Activated T-helper 2 cell treated with anti-CD3 and anti-CD28 coated beads, Interferon-gamma antibody, Interleukin-2, Interleukin-4, amounts not matched to agents 10 μg/mL and 5 μg/mL and 100 μg/mL, durations not matched to agents 14 hours and 24 hours and 36 hours (primary cell): ENCODE data around the gene GIT1. TPM values are rescaled to one million over a fixed set of nuclear protein-coding genes. Genes with fewer than 3 reads are reported as not detected.
A peak's percentile ranks its signal among the peaks of the same experiment; 100 is the strongest.

Experiments used
- DNase-seq: peaks from one replicate; pipeline ENCODE4 v3.0.0; 2021; ENCODE audit warnings: low spot score
- H3K27ac Mint-ChIP-seq: one replicate; pipeline ENCODE4 v1.8.0; 2021; ENCODE audit warnings: mixed read lengths
- H3K27me3 Mint-ChIP-seq: one replicate; pipeline ENCODE4 v1.8.0; 2021; ENCODE audit warnings: low read depth, mixed read lengths
- H3K36me3 Mint-ChIP-seq: one replicate; pipeline ENCODE4 v1.8.0; 2021; ENCODE audit warnings: low read depth, mixed read lengths
- H3K4me1 Mint-ChIP-seq: one replicate; pipeline ENCODE4 v1.8.0; 2021; ENCODE audit warnings: low read depth, mixed read lengths
- H3K4me3 Mint-ChIP-seq: one replicate; pipeline ENCODE4 v1.8.0; 2021; ENCODE audit warnings: low read depth, mild to moderate bottlenecking, moderate library complexity, mixed read lengths
- H3K9me3 Mint-ChIP-seq: one replicate; pipeline ENCODE4 v1.8.0; 2021; ENCODE audit warnings: mixed read lengths
- intact Hi-C: fragments of 100-400 bp; cut with micrococcal nuclease; formaldehyde crosslinking; loops from one replicate; pipeline ENCODE4 v1.15.1; 2023
- total RNA-seq: library from RNA; stranded (reverse); gene quantifications from 2 replicates; pipeline ENCODE4 v1.2.3, GENCODE V29; 2022

The GIT1 gene, protein sequence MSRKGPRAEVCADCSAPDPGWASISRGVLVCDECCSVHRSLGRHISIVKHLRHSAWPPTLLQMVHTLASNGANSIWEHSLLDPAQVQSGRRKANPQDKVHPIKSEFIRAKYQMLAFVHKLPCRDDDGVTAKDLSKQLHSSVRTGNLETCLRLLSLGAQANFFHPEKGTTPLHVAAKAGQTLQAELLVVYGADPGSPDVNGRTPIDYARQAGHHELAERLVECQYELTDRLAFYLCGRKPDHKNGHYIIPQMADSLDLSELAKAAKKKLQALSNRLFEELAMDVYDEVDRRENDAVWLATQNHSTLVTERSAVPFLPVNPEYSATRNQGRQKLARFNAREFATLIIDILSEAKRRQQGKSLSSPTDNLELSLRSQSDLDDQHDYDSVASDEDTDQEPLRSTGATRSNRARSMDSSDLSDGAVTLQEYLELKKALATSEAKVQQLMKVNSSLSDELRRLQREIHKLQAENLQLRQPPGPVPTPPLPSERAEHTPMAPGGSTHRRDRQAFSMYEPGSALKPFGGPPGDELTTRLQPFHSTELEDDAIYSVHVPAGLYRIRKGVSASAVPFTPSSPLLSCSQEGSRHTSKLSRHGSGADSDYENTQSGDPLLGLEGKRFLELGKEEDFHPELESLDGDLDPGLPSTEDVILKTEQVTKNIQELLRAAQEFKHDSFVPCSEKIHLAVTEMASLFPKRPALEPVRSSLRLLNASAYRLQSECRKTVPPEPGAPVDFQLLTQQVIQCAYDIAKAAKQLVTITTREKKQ
- 67.3 and 72.4 TPM in 2 replicates for total RNA-seq

DNA sequence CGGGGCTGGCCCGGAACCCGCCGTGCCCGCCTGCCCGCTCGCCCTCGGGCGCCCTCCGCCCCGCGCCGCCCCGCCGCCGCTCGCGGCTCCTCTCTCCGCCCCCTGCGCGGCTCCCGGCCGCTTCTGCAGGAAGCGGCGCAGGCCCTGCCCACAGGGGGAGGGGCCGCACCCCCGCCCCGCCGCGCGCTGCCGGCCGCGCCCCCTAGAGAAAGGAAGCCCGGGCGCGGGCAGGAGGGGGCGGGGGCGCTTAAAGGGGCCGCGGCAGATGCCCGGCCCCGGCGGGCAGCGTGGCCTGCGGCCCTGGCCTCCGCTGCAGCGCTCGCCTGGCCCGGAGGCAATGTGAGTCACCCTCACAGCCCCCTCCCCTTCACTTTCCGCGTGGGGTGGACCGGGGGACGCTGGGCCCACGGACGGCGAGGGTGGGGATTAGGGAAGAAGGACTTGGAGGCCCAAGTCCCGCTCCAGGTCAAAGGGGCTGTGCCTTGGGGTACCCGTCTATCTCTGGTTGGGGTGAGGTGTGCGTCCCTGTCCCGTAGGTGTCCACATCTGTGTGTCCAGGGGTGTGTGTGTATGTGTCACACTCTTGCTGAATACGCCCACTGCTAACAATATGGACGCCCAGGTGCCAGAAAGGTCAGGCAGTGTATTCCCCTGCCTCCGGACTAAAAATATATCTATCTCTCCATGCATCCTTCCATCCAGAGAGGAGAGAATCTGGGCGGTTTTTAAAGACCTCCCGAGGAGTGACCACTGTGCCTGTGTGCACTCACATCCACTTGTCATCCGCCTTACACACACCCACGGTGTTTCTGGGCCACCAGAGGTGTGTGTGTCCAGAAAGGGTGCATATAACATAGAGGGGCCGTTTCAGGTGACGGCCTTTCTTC, at the start of gene GIT1:
Gene GIT1 (minus strand): TSS at position 125 of the 887 bp plus-strand sequence. CDS start 270 bp downstream, outside the sequence.
- DNase-seq: peak; percentile 81
- H3K36me3 Mint-ChIP-seq: no peaks in the 10 kb centered on the region
- no peaks in the 10 kb centered on the region for H3K9me3 Mint-ChIP-seq
- H3K27ac Mint-ChIP-seq: peak within 1 kb of the TSS; percentile 93
- H3K4me1 Mint-ChIP-seq: peaks cover 52% of the 10 kb centered on the region
- intact Hi-C loops: loop anchor here (1.0 to 10.0 kb wide), 4 partner anchors 9 to 865 kb away; partner anchors contain the start of genes NEK8, TLCD1 and TP53I13
- peak within 1 kb of the TSS; percentile 87 for H3K4me3 Mint-ChIP-seq
- H3K27me3 Mint-ChIP-seq: no peaks in the 10 kb centered on the region

DNA sequence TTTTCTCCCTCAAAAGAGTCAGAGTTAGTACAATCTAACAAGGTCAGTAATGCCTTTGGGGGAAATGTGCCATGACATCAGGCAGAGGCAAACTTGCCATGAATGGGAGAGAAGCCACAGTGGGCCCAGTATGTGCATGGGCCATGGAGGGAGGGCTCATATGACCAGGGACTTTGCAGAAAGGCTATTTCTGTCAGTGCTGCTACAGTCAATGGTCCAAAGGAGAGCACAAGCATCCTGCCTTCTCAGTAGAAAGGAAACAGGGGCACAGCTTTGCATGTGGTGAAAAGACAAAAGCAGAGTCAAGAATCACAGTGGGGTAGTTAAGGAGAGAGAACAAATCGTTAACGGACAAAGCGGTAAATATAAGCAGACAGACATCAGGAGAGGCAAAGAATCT, 44.4 kb upstream of the GIT1 start:
- Mint-ChIP-seq H3K27me3 (no peaks in the 10 kb centered on the region), H3K36me3 (peaks cover 50% of the 10 kb centered on the region), H3K27ac (no peak overlapping the region), H3K4me1 (peaks cover 15% of the 10 kb centered on the region), H3K9me3 (no peaks in the 10 kb centered on the region), H3K4me3 (no peak overlapping the region)
- intact Hi-C loops: no loop called here
- DNase-seq: no peak

DNA sequence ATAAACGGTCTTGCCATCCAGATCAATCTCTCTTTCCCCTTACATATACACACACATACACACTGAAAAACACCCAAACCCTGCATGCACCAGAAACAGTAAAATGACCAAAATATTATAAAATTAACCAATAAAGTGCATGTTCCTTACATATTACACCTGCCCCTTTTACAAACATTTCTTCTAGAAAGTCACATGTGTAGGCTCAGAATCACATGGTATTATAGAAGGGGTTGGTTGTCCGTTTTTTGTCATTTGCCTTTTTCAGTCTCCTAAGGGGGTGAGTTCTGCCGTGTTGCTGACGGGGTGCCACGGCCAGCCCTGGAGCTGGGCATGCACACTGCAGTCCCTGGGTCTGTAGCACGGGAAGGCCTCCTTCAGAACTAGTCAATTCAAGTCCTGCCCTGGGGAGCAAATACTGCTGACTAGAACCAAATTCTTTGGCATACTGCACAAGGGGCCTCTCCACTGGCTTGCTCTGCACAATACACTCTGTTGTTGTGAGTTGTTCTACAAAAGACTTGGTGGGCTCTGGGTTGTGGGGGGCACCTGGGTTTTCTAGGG, 41.3 kb upstream of the GIT1 start:
- intact Hi-C loops: no loop called here
- peaks cover 56% of the 10 kb centered on the region for H3K36me3 Mint-ChIP-seq
- no peaks in the 10 kb centered on the region for H3K9me3 Mint-ChIP-seq
- H3K4me3 Mint-ChIP-seq: no peak overlapping the region
- DNase-seq: no peak
- H3K4me1 Mint-ChIP-seq: peaks cover 21% of the 10 kb centered on the region
- no peaks in the 10 kb centered on the region for H3K27me3 Mint-ChIP-seq
- H3K27ac Mint-ChIP-seq: no peak overlapping the region

DNA sequence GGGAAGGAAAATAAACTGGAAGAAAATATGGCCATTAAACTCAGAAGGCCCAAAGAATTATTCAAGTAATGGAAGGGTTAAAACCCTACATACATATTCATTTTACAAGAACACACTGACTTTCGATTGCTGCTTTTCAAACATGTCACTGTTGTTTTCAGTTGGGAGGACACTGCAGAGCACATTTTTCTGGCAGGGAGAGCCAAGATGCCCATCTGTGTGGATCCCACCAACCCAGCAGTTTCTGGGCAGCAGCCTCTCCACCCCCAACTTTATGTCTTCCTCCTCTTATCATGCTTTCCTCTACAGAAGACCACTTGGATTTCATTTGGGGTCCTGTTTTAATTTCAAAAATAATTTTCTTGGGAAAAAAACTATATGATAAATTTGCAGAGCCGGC, 40.4 kb upstream of the GIT1 start:
- Mint-ChIP-seq H3K4me3 (no peak overlapping the region), H3K4me1 (peaks cover 30% of the 10 kb centered on the region), H3K9me3 (no peaks in the 10 kb centered on the region), H3K27ac (no peak overlapping the region), H3K27me3 (no peaks in the 10 kb centered on the region), H3K36me3 (peaks cover 57% of the 10 kb centered on the region)
- intact Hi-C loops: no loop called here
- no peak for DNase-seq

DNA sequence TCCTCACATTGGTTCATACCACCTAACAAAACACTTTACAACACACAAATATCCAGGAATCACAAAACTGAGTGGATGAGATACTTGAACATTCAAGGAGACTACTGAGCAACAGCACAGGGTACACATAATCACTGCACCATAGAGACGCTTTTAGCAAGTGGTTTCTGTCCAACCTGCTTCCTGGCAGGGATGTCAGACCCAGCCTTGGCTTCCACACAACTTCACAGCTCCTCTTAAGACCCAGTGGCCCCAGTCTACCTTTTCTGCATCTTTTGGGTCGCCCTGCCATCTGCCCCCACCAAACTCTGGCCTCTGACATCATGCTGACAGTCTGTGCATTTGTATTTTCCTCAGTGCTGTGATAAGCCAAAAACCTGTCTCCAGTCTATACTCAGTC, 39.2 kb upstream of the GIT1 start:
- no peak for DNase-seq
- Mint-ChIP-seq H3K27me3 (no peaks in the 10 kb centered on the region), H3K9me3 (no peaks in the 10 kb centered on the region), H3K36me3 (peaks cover 51% of the 10 kb centered on the region), H3K4me1 (peaks cover 38% of the 10 kb centered on the region), H3K4me3 (no peak overlapping the region), H3K27ac (peak overlapping the region; percentile 10)
- intact Hi-C loops: no loop called here

DNA sequence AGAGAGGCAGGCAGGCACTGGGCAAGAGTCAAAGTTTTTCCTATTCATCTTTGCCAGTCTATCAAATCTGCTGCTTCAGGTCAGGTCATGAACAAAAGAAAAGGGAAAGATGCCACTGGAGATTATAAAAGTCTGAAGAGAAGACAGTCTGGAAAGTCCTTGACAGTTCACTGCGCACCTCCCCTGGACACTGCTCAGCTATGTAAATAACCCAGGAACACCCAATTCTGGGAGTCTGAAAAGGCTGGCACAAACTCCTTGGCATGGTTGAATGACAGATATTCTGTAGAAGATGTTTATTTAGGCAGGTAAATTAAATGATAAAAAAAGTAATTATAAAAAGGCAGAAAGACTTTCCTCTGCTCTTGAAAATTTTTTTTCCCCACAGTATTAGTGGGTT, 38.5 kb upstream of the GIT1 start:
- intact Hi-C loops: no loop called here
- peak overlapping the region; percentile 13 for H3K27ac Mint-ChIP-seq
- peaks cover 51% of the 10 kb centered on the region for H3K36me3 Mint-ChIP-seq
- peaks cover 44% of the 10 kb centered on the region for H3K4me1 Mint-ChIP-seq
- no peaks in the 10 kb centered on the region for H3K9me3 Mint-ChIP-seq
- no peaks in the 10 kb centered on the region for H3K27me3 Mint-ChIP-seq
- DNase-seq: no peak
- no peak overlapping the region for H3K4me3 Mint-ChIP-seq

DNA sequence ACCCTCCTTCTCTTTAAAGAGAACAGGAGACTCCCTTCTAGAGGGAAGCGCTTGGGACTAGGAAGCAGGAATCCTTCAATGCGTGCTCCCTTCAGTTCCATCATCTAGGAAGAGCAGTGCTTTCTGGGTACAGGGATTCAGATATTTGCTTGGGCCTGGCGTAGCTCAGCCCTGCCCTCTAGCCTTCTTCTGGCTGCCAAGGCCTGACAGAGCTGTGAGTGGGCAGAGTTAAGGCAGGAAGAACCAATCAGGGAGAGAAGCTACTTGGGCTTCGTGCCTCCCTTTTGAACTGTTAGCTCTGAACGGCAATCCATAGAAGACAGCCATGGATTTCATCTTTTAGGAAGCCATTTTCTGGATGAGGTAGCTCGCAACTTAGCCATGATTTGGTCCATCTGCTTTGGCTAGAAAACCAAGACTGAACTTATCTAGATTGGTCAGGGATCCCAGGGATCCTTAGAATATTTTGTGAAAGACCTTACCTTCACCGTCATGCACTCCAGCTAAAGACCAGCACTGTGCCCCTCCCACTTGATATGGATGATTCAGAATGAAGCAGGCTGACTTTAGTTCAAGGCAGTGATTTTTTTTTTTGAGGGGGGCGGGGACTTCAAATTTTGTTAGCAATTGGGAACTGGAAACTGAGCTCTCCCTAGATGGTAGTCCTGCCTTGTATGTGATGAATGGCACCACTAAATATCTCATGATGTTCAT, 35.7 kb upstream of the GIT1 start:
- intact Hi-C loops: no loop called here
- H3K4me3 Mint-ChIP-seq: no peak overlapping the region
- DNase-seq: no peak
- no peaks in the 10 kb centered on the region for H3K9me3 Mint-ChIP-seq
- H3K4me1 Mint-ChIP-seq: peaks cover 51% of the 10 kb centered on the region
- H3K36me3 Mint-ChIP-seq: peaks cover 33% of the 10 kb centered on the region
- H3K27me3 Mint-ChIP-seq: no peaks in the 10 kb centered on the region
- H3K27ac Mint-ChIP-seq: no peak overlapping the region

DNA sequence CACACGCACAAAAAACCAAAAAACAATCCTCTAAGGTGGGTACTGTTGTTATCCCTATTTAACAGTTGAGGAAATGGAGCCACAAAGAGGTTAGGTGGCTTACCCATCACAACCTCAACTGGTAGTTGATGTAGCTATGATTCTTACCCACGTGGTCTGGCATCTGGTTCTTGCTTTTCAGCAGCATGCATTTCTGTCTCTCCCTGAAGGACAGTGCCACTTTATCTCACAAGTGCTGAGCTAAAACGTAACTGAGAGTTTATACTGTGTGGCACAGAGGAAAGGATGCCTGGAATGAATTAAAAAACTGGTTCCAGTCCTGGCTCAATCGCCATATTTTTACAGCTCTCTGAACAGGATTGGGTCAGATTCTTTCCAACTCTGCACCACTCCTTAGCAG, 35.1 kb upstream of the GIT1 start:
- Mint-ChIP-seq H3K9me3 (no peaks in the 10 kb centered on the region), H3K4me3 (no peak overlapping the region), H3K36me3 (peaks cover 28% of the 10 kb centered on the region), H3K4me1 (peaks cover 46% of the 10 kb centered on the region), H3K27me3 (no peaks in the 10 kb centered on the region), H3K27ac (peak overlapping the region; percentile 37)
- intact Hi-C loops: no loop called here
- DNase-seq: no peak

DNA sequence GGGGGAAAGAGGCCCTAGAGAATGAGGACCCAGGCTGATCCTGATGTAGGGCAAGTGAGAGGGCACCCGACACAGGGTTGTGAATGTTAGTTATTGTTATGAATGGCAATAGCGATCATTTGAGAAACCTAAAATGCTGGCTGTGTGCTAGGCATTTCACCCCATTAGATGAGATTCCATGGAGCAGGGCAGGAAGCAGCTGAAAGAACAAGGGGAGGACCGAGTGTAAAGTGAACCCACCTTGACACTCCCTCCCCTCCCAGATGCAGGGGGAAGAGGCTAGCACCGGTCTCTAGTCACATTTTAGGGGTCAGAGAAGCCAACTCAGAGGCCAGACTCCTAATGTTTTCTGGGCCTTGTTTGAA, 33.8 kb upstream of the GIT1 start:
- Mint-ChIP-seq H3K27ac (no peak overlapping the region), H3K4me3 (peak overlapping the region; percentile 82), H3K4me1 (peaks cover 39% of the 10 kb centered on the region), H3K36me3 (peaks cover 19% of the 10 kb centered on the region), H3K27me3 (no peaks in the 10 kb centered on the region), H3K9me3 (no peaks in the 10 kb centered on the region)
- intact Hi-C loops: no loop called here
- DNase-seq: no peak

DNA sequence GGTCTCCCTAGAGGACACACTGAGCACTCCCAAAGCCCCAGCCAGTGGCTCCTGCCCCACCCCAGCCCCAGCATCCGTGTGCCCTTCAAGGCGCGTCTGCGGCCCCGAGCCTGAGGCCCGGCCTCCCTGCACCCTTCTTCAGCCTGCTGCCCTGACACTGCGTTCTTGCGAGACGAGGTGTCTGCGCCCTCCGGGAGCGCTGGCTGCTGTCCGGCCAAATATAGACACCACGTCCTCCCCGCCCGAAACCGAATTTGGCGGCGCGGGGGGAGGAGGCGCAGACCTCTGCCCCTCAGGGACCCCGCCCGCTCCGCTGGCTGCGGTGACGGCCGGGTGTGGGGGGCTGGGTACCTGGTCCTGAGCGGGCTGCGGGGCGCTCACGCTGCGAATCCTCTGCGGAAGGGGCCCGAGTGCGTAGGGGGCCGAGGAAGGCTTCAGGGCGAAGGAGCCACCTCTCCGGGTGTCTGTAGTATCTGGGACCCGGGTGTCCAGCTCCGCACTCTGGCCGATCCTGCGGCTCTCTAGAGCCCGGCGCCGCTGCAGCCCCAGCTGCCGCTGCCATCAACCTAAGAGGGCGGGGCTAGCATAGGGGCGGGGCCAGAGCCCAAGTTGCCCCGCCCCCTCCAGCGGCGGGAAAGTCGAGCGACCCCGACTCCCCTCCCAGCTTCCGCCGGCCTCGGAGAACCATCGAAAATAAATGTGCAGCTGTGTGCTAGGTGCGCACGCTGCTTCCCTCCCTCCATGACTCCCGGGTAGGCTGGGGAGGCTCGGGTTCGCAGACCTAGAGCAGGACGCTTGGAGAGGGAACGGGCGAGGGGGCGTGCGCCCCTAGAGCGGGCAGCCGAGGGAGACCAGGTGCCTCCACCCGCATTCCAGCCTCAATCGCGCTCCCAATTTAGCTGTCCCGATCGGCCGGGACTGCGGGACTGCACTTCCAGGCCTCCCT, 33.2 kb upstream of the GIT1 start, which contains the start of gene CORO6:
Gene CORO6 (minus strand): TSS at position 576 of the 946 bp plus-strand sequence. CDS start 1,491 bp downstream, outside the sequence.
- Mint-ChIP-seq H3K36me3 (peaks cover 17% of the 10 kb centered on the region), H3K27ac (no peak within 1 kb of the TSS)

DNA sequence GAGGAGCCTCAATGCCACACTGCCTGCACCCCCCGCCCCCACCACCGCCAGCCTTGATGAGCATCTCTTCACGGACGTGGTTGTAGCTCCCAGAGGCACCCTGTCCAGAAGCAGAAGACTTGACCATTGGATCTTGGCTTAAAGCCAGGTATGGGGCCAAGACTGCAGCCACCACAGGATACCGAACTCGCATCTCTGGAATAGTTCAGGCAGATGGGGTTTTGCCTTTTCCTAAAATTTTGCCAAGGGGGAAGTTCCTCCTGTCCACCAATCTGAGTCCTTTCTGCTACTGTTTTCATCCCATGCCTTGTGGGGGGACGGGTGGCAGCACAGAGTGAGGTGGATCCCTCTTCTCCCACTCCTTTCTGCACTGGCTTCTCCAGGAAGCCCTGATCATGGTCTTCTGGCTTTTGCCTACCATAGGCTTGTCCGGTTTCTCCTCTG, 32.3 kb upstream of the GIT1 start:
- peaks cover 11% of the 10 kb centered on the region for H3K36me3 Mint-ChIP-seq
- no peak overlapping the region for H3K27ac Mint-ChIP-seq
- DNase-seq: no peak
- intact Hi-C loops: no loop called here
- no peaks in the 10 kb centered on the region for H3K9me3 Mint-ChIP-seq
- peak overlapping the region; percentile 82 for H3K4me3 Mint-ChIP-seq
- H3K27me3 Mint-ChIP-seq: no peaks in the 10 kb centered on the region
- peaks cover 47% of the 10 kb centered on the region for H3K4me1 Mint-ChIP-seq

More for the DNA sequence above, 33.2 kb upstream of the GIT1 start, which contains the start of gene CORO6:
- peak within 1 kb of the TSS; percentile 82 for H3K4me3 Mint-ChIP-seq
- peak; percentile 50 for DNase-seq
- H3K27me3 Mint-ChIP-seq: no peaks in the 10 kb centered on the region
- H3K4me1 Mint-ChIP-seq: peaks cover 39% of the 10 kb centered on the region
- intact Hi-C loops: no loop called here
- H3K9me3 Mint-ChIP-seq: no peaks in the 10 kb centered on the region
